Epithelial cell of esophagus (primary cell): ENCODE data around the gene ESYT1.

ENCODE experiments used
- DNase-seq: peaks from one replicate; pipeline ENCODE4 v3.0.0; 2010; ENCODE audit warnings: low read depth
- H3K4me3 ChIP-seq: 2 replicates; pipeline ENCODE4 v1.5.1; 2011; ENCODE audit warnings: mild to moderate bottlenecking, low read length, control low read depth
- CTCF ChIP-seq: IDR thresholded peaks from 2 replicates; pipeline ENCODE4 v1.5.1; 2011; ENCODE audit warnings: low read depth, mild to moderate bottlenecking, low read length, control low read depth, inconsistent platforms; ENCODE audit not compliant: insufficient read depth; ENCODE audit errors: missing control alignments

Gene ESYT1

DNA sequence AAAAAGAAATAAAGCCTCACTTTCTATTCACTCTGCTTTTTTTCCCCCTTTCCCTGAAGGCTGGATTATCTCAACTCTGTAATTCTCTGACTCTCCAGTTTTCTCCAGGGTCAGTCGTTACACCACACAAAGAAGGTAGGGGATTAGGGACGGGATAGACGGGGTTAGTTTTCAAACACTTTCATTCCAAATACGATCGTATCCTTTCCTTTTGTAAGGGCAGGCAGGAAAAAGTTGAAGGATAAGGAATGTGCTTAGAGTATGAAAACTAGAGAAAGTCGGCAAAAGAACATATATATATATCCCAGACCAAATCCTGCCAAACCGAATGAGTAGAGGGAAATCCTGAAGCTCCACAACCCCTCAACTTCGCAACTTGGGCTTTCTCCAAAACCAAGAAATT lies 581 bp upstream of the ESYT1 start:
- no peak for DNase-seq
- TF ChIP-seq CTCF = no peak
- peak overlapping the region; percentile 93 for H3K4me3 ChIP-seq

GRCh38 chr12:56128670-56129205 lies 671 bp downstream of the ESYT1 start:
- H3K4me3 ChIP-seq = peak overlapping the region; percentile 93
- peak; percentile 47 for DNase-seq
- no peak for TF ChIP-seq CTCF

DNA sequence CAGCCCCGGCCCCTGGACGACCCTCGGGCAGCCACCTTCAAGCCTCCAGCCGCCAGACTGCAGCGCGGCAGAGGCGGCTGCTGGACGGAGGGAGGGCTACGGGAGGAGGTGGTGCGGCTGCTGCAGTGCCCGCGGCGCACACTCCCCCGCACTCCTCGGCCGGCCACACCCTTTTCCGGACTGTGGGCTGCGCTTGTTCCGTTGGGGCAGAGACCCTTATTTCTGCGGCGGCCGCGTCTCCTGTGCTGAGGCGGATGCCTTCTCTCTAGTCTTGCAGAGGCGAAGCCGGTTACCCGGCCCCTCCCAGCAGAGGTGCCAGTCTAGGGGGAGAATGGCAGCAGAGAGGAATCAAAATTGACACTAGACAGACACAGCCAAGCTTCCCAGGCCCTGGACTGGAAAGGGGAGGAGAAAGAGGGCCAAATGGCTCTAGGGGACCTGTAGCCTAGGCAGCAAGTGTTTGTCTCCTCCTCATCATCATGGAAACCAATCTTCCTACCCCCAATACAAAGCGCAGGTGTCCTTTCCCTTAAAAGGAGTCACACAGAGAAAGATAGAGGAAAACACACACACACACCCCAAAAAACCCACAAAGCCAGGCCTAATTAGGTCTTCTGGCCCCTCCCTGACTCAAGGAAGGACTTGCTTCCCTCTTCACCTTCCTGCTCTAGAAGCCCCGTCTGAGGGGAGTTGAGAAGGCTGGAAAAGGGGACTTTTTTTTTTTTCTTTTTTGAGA lies 1.3 kb downstream of the ESYT1 start:
- peak; percentile 57 for DNase-seq
- peak overlapping the region; percentile 93 for H3K4me3 ChIP-seq
- TF ChIP-seq CTCF = no peak

GRCh38 chr12:56129942-56130495 lies 2.0 kb downstream of the ESYT1 start:
- peak overlapping the region; percentile 93 for H3K4me3 ChIP-seq

DNA sequence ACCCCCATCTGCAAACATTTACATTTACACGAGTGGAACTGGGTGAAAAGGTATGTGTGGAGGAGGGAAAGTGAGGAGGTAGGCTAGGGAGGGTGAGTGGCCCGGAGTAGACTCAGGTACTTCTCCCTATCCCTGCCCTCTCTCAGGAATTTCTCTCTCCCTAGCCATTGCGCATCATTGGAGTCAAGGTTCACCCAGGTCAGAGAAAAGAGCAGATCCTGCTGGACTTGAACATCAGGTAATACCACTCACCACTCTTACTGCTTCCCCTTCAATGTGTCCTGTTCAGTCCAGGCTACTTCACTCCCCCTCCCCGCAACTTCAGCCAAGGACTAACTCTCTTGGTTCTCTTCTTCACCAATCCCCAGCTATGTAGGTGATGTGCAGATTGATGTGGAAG lies 2.8 kb downstream of the ESYT1 start:
- H3K4me3 ChIP-seq = no peak overlapping the region

More at GRCh38 chr12:56129942-56130495, 2.0 kb downstream of the ESYT1 start:
- no peak for TF ChIP-seq CTCF
- no peak for DNase-seq

GRCh38 chr12:56134897-56135296 lies 6.8 kb downstream of the ESYT1 start:
- H3K4me3 ChIP-seq = no peak overlapping the region
- TF ChIP-seq CTCF = no peak
- DNase-seq = no peak

More for the DNA sequence above, 2.8 kb downstream of the ESYT1 start:
- DNase-seq = no peak
- no peak for TF ChIP-seq CTCF
